Adrenal gland (tissue), 12 donors: ENCODE results near the gene TNNT3. TPM values are rescaled to one million over a fixed set of nuclear protein-coding genes. Genes with fewer than 3 reads are reported as not detected.
A peak's percentile ranks its signal among the peaks of the same experiment; 100 is the strongest.

Experiments
- DNase-seq, 7 donors: peaks; one replicate each; pipeline ENCODE4 v3.0.0-alpha.2; 2019 to 2020
- H3K27ac ChIP-seq, 5 donors: fragments of 200-600 bp; sonication (generic) in 4 of 5; 1 replicate in 3 of 5; 2 replicates in 2 of 5; pipeline versions ENCODE4 v1.5.1 to v1.8.0; 2016 to 2020; ENCODE audit warnings: mild to moderate bottlenecking in 1 of 5
- H3K27me3 ChIP-seq: fragments of 200-600 bp; 2 replicates; pipeline ENCODE4 v1.8.0; 2021
- H3K36me3 ChIP-seq, 2 donors: fragments of 200-600 bp; replicated peaks in 1 of 2; 1 replicate in 1 of 2; 2 replicates in 1 of 2; pipeline versions ENCODE4 v1.5.1 to v1.8.0; 2018 to 2022
- H3K4me1 ChIP-seq, 2 donors: fragments of 200-600 bp; replicated peaks in 1 of 2; 1 replicate in 1 of 2; 2 replicates in 1 of 2; pipeline versions ENCODE4 v1.5.1 to v1.8.0; 2018 to 2021
- H3K4me3 ChIP-seq, 4 donors: fragments of 200-600 bp; sonication (generic) in 3 of 4; one replicate each; pipeline ENCODE4 v1.5.1; 2016 to 2018
- H3K9me3 ChIP-seq, 3 donors: fragments of 200-600 bp; sonication (generic) in 1 of 3; replicated peaks in 1 of 3; 1 replicate in 2 of 3; 2 replicates in 1 of 3; pipeline versions ENCODE4 v1.5.1 to v1.8.0; 2016 to 2021
- POLR2A ChIP-seq, 2 donors: fragments of 450-650 bp; IDR thresholded peaks; one replicate each; pipeline ENCODE4 v1.6.1; 2017; ENCODE audit warnings: antibody characterized with exemption in 2 of 2, mild to moderate bottlenecking in 2 of 2, moderate library complexity in 1 of 2
- WGBS, 4 donors: extraction: QIAGEN DNeasy Blood & Tissue Kit in 2 of 4; methylation state at CpG; one replicate each; pipeline versions ENCODE4 v1.1.5 to v1.1.7; 2013 to 2017; 5-methylcytosine and 5-hydroxymethylcytosine counted together
- intact Hi-C, 2 donors: fragments of 100-400 bp; cut with DNase I; formaldehyde crosslinking; loops; one replicate each; pipeline versions ENCODE4 v1.14.1 to v1.15.0; 2022 to 2023
- polyA plus RNA-seq, 3 donors: library from polyadenylated mRNA; stranded (reverse); fragments of 200-250 nt in 2 of 3; fragments of 350-450 nt in 1 of 3; fragmentation: Illumina TruSeq in 1 of 3; extraction: RNeasy Lipid Tissue Mini Kit (QIAGEN cat#74804) in 1 of 3; gene quantifications; one replicate each; pipeline ENCODE4 v1.2.3, GENCODE V29; 2013 to 2014
- total RNA-seq, 9 donors: library from RNA; depleted of rRNA in 4 of 9; stranded (reverse); fragments of >200 nt in 4 of 9; fragments of 120-200 nt in 1 of 9; fragmentation: NEBNext Ultra II Directional in 1 of 9; extraction: Animal tissue kit (Norgen Biotek cat#: 25700) in 1 of 9; gene quantifications; one replicate each; pipeline versions ENCODE4 v1.1.0 to v1.2.4, GENCODE V29; 2013 to 2023
- TF ChIP-seq, protein P1 (sequence below), 6 experiments: fragments of 450-650 bp in 4 of 6; fragments of 200-600 bp in 2 of 6; sonication (generic) in 1 of 6; IDR thresholded peaks; 1 replicate in 5 of 6; 2 replicates in 1 of 6; pipeline versions ENCODE4 v1.5.1 to v1.8.0; 2016 to 2021; ENCODE audit warnings: antibody characterized with exemption in 6 of 6, mild to moderate bottlenecking in 2 of 6, moderate library complexity in 1 of 6
- donor health status: healthy with polysubstance abuse.
- donor health status: Bipolar disorder and iron deficiency.
- donor health status: DM: yes; HTN: yes; CAD: no.
- donor health status: DM: no; HTN: no; CAD: no.
- donor health status: DM: no; HTN: no; CAD: no.
- donor health status: DM: yes; HTN: yes; CAD: no.

The TNNT3 gene
- total and polyA plus RNA-seq, 12 donors, result 0.81 to 12.2 (median 5.4) TPM; not detected in 1

- intact Hi-C loops, result no loop called here
- DNase-seq, result no peak
- peaks cover 0 to 3% of the 10 kb centered on the region in 2 donors for H3K4me1 ChIP-seq
Measured at GRCh38 chr11:1927848-1928469, 8.5 kb downstream of the TNNT3 start.

DNA sequence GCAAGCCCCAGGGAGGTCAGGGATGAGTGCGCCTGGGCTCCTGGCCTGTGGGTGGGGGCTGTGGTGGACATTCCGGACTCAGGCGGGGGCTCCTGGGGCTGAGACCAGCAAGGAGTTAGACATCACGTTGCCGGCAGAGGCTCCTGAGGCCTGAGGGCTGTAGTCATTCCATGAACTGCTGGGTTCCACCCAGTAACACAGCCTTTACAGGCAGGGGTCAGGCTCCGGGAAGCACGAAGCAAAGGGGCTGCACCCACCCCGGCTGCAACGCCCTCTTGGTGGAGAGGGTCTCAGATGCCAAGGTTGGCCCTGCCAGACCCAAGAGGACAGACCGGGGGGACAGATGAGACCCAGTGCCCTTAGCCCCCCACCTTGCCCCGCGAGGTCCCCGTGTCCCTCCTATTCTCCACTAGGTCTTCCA is 9.0 kb downstream of the TNNT3 start:
- Histone ChIP-seq H3K4me3 (no peak overlapping the region), H3K36me3 (no peaks in the 10 kb centered on the region), H3K4me1 (peaks cover 0 to 3% of the 10 kb centered on the region in 2 donors), H3K27me3 (no peaks in the 10 kb centered on the region), H3K27ac (peak overlapping the region in 2 of 5 donors; percentile 47 to 69), H3K9me3 (no peaks in the 10 kb centered on the region)
- WGBS, 4 donors, result 86 to 100% (median 91%) methylated on average over 3 to 13 of the region's 13 CpGs
- DNase-seq, result peak in 1 of 7 donors; percentile 8
- no peak for TF ChIP-seq POLR2A (IDR thresholded peaks at IDR 0.05)
- TF ChIP-seq, protein P1, sequence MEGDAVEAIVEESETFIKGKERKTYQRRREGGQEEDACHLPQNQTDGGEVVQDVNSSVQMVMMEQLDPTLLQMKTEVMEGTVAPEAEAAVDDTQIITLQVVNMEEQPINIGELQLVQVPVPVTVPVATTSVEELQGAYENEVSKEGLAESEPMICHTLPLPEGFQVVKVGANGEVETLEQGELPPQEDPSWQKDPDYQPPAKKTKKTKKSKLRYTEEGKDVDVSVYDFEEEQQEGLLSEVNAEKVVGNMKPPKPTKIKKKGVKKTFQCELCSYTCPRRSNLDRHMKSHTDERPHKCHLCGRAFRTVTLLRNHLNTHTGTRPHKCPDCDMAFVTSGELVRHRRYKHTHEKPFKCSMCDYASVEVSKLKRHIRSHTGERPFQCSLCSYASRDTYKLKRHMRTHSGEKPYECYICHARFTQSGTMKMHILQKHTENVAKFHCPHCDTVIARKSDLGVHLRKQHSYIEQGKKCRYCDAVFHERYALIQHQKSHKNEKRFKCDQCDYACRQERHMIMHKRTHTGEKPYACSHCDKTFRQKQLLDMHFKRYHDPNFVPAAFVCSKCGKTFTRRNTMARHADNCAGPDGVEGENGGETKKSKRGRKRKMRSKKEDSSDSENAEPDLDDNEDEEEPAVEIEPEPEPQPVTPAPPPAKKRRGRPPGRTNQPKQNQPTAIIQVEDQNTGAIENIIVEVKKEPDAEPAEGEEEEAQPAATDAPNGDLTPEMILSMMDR (IDR thresholded peaks at IDR 0.05), result no peak
- intact Hi-C loops, result no loop called here

More at GRCh38 chr11:1927848-1928469, 8.5 kb downstream of the TNNT3 start:
- Histone ChIP-seq H3K36me3 (no peaks in the 10 kb centered on the region), H3K27me3 (no peaks in the 10 kb centered on the region), H3K27ac (peak overlapping the region in 2 of 5 donors; percentile 47 to 69), H3K4me3 (no peak overlapping the region), H3K9me3 (no peaks in the 10 kb centered on the region)
- no peak for TF ChIP-seq POLR2A (IDR thresholded peaks at IDR 0.05)
- TF ChIP-seq, protein P1 (IDR thresholded peaks at IDR 0.05), result no peak
- 71 to 91% (median 87%) methylated on average over 2 to 20 of the region's 20 CpGs for WGBS, 4 donors

- intact Hi-C loops, result no loop called here
- H3K36me3 ChIP-seq, result no peaks in the 10 kb centered on the region
- H3K27ac ChIP-seq, result peak overlapping the region in 1 of 5 donors; percentile 69
- peaks cover 0 to 3% of the 10 kb centered on the region in 2 donors for H3K4me1 ChIP-seq
- 90 to 94% (median 92%) methylated on average over 29 to 35 of the region's 35 CpGs for WGBS, 4 donors
- TF ChIP-seq POLR2A (IDR thresholded peaks at IDR 0.05), result no peak
- H3K27me3 ChIP-seq, result no peaks in the 10 kb centered on the region
- H3K9me3 ChIP-seq, result no peaks in the 10 kb centered on the region
- DNase-seq, result peak in 1 of 7 donors; percentile 8
- no peak overlapping the region for H3K4me3 ChIP-seq
Measured at GRCh38 chr11:1928891-1929541, 9.5 kb downstream of the TNNT3 start.

GRCh38 chr11:1929621-1930461 is 10.3 kb downstream of the TNNT3 start:
- H3K9me3 ChIP-seq, result no peaks in the 10 kb centered on the region
- intact Hi-C loops, result loop anchor here in 1 of 2 donors (5.0 kb wide), 1 partner anchor 222 kb away; no protein-coding TSS in a partner anchor
- H3K27ac ChIP-seq, result peak overlapping the region in 2 of 5 donors; percentile 34 to 57
- DNase-seq, result peak in 2 of 7 donors; percentile 8 to 10
- peaks cover 0 to 3% of the 10 kb centered on the region in 2 donors for H3K4me1 ChIP-seq
- no peaks in the 10 kb centered on the region for H3K36me3 ChIP-seq
- no peaks in the 10 kb centered on the region for H3K27me3 ChIP-seq
- no peak overlapping the region for H3K4me3 ChIP-seq
- TF ChIP-seq, protein P1 (IDR thresholded peaks at IDR 0.05), result no peak
- TF ChIP-seq POLR2A (IDR thresholded peaks at IDR 0.05), result no peak
- 88 to 89% (median 89%) methylated on average over 22 to 25 of the region's 25 CpGs for WGBS, 4 donors
